OCI-M2 (cell line): ENCODE data around the gene PYGM.

ENCODE experiments used
- DNase-seq: peaks from one replicate; lab custom pipeline; 2025; ENCODE audit not compliant: unreplicated experiment; lab: John Stamatoyannopoulos, UW

PYGM gene

GRCh38 chr11:64739871-64740270, 19.9 kb downstream of the PYGM start:
- no peak for DNase-seq

GRCh38 chr11:64736654-64737053, 23.1 kb downstream of the PYGM start:
- no peak for DNase-seq

- DNase-seq: no peak
Observed at GRCh38 chr11:64735725-64736259, 24.0 kb downstream of the PYGM start.

GRCh38 chr11:64734811-64735724, 24.7 kb downstream of the PYGM start:
- no peak for DNase-seq

- DNase-seq: no peak
Observed at GRCh38 chr11:64731601-64732000, 28.2 kb downstream of the PYGM start.

- DNase-seq: no peak
Observed at GRCh38 chr11:64729851-64730382, 29.9 kb downstream of the PYGM start.

- DNase-seq: no peak
Observed at GRCh38 chr11:64728757-64729365, 30.9 kb downstream of the PYGM start.

- no peak for DNase-seq
Observed at GRCh38 chr11:64726867-64727530, 32.8 kb downstream of the PYGM start.

- DNase-seq: no peak
Observed at GRCh38 chr11:64726211-64726641, 33.5 kb downstream of the PYGM start.

GRCh38 chr11:64724863-64725532, 34.8 kb downstream of the PYGM start:
- no peak for DNase-seq

GRCh38 chr11:64723907-64724862, 35.6 kb downstream of the PYGM start:
- DNase-seq: no peak

- no peak for DNase-seq
Observed at GRCh38 chr11:64723117-64723906, 36.5 kb downstream of the PYGM start, which contains the start of gene NRXN2. TSS of gene NRXN2 (minus strand) at chr11:64723197. CDS start at chr11:64713699, 9,498 bp downstream.

- no peak for DNase-seq
Observed at GRCh38 chr11:64722141-64723065, 37.4 kb downstream of the PYGM start.

GRCh38 chr11:64721359-64721699, 38.4 kb downstream of the PYGM start:
- no peak for DNase-seq

GRCh38 chr11:64720640-64721358, 39.0 kb downstream of the PYGM start:
- no peak for DNase-seq

GRCh38 chr11:64720167-64720566, 39.6 kb downstream of the PYGM start:
- DNase-seq: no peak

GRCh38 chr11:64719406-64719805, 40.4 kb downstream of the PYGM start:
- DNase-seq: no peak
